GM12875 (cell line): Measurements from ENCODE around the gene IFI44.

Experiments
- H3K4me3 ChIP-seq: one replicate; pipeline ENCODE4 v1.5.1; 2011; ENCODE audit warnings: low read depth, low read length, control low read depth
- TF ChIP-seq, protein P1 (sequence below): IDR thresholded peaks from 2 replicates; pipeline ENCODE4 v1.5.1; 2011; ENCODE audit warnings: low read depth, mild to moderate bottlenecking, control low read depth, inconsistent platforms, low read length, moderate library complexity, borderline replicate concordance; ENCODE audit not compliant: insufficient read depth

Gene IFI44

GRCh38 chr1:78667939-78668338, 18.3 kb downstream of the IFI44 start:
- no peak overlapping the region for H3K4me3 ChIP-seq
- TF ChIP-seq, protein P1, sequence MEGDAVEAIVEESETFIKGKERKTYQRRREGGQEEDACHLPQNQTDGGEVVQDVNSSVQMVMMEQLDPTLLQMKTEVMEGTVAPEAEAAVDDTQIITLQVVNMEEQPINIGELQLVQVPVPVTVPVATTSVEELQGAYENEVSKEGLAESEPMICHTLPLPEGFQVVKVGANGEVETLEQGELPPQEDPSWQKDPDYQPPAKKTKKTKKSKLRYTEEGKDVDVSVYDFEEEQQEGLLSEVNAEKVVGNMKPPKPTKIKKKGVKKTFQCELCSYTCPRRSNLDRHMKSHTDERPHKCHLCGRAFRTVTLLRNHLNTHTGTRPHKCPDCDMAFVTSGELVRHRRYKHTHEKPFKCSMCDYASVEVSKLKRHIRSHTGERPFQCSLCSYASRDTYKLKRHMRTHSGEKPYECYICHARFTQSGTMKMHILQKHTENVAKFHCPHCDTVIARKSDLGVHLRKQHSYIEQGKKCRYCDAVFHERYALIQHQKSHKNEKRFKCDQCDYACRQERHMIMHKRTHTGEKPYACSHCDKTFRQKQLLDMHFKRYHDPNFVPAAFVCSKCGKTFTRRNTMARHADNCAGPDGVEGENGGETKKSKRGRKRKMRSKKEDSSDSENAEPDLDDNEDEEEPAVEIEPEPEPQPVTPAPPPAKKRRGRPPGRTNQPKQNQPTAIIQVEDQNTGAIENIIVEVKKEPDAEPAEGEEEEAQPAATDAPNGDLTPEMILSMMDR: no peak

- no peak overlapping the region for H3K4me3 ChIP-seq
- TF ChIP-seq, protein P1: no peak
Measured at GRCh38 chr1:78668427-78668826, 18.8 kb downstream of the IFI44 start.

GRCh38 chr1:78672428-78672827, 22.8 kb downstream of the IFI44 start:
- TF ChIP-seq, protein P1: no peak
- H3K4me3 ChIP-seq: no peak overlapping the region

DNA sequence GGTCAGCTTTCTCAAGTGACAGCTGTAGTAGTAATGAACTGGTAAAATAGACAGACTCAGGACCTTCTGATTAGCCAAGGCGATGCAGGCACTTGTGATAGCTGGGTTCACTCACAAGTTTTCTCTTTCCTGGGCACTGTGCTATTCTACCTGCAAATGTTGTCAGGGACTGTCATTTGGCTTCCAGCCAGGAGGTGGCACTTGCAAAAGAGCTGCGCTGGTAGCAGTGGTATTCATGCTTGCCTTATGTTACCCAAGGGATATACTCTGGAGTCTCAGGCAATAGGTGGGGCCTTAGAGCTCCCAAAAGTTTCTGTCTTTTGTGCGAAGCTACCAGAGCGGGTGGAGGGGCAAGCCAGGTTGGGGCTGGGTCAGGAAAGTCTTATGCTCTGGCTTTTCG, 23.5 kb downstream of the IFI44 start:
- TF ChIP-seq, protein P1: peak; percentile 25; the same call in 1 of the 2 replicates
- no peak overlapping the region for H3K4me3 ChIP-seq

DNA sequence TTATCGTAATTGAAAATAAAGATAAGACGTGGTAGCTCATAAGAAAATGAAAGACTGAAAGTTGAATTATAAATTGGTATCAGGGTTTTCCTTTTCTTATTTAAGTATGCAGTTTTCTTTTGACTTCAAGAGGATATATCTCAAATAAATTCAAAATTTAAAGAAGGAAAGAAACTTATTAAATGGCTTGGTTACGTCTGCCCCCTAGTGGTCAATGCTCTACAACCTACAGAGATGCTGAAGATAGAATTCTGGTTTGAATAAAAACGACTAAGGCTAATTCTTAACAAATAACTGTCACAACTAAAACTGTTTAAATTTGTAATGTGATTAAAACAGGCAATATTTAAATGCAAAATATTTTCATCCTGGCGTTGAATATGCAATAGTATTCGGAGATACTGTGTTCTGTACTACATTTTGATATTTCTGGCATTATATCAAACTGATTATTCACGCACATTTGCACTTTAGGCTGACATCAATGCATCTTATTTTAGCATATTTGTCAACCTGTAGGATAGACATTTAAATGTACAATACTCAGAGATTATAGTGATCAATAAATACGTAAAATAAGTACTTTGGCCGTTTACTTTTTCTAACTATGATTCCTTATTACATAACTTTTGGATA, 26.8 kb downstream of the IFI44 start:
- no peak overlapping the region for H3K4me3 ChIP-seq
- TF ChIP-seq, protein P1: peak; percentile 46; the same call in 1 of the 2 replicates

- H3K4me3 ChIP-seq: no peak overlapping the region
- TF ChIP-seq, protein P1: no peak
Measured at GRCh38 chr1:78676993-78677392, 27.4 kb downstream of the IFI44 start.

DNA sequence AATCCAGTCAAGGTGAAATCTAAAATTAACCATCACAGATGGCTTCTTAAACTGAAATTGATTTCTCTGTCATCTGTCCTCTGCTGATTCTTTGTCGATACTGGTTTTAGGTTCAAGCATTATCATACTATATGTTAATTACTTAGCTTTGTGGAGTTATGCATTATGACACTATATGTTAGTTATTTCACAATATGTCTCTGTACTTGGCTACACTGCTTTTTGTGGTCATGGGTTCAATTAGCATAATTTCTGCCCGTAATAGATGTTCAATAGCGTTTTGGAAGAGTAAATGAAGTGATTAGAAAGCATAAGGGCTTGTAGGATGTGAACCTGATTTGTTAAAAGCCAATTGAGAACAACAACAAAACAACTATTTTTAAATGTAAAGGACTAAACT, 28.2 kb downstream of the IFI44 start:
- no peak overlapping the region for H3K4me3 ChIP-seq
- TF ChIP-seq, protein P1: no peak
